Muscle of leg (tissue), 11 donors: ENCODE results near the gene FRMD4A. TPM values are rescaled to one million over a fixed set of nuclear protein-coding genes. Genes with fewer than 3 reads are reported as not detected.
"Not testable (repeated sequence)": the region's sequence is repeated elsewhere in the genome, so short reads cannot be mapped to it uniquely, and the experiment has no call there.

ENCODE experiments used
- DNase-seq: peaks from one replicate; pipeline ENCODE4 v3.0.0; 2013
- H3K27ac ChIP-seq: one replicate; pipeline ENCODE4 v1.5.1; 2013; ENCODE audit warnings: mild to moderate bottlenecking, low read length, control low read depth
- H3K27me3 ChIP-seq: one replicate; pipeline ENCODE4 v1.6.1; 2013; ENCODE audit warnings: low read length; ENCODE audit not compliant: control insufficient read depth, insufficient read depth
- H3K36me3 ChIP-seq: one replicate; pipeline ENCODE4 v1.6.1; 2013; ENCODE audit warnings: low read length; ENCODE audit not compliant: control insufficient read depth, insufficient read depth
- H3K4me1 ChIP-seq: one replicate; pipeline ENCODE4 v1.6.1; 2013; ENCODE audit warnings: low read length; ENCODE audit not compliant: control insufficient read depth, insufficient read depth
- H3K4me3 ChIP-seq: one replicate; pipeline ENCODE4 v1.5.1; 2013; ENCODE audit warnings: low read length, control low read depth
- H3K9me3 ChIP-seq: replicated peaks from 2 replicates; pipeline ENCODE4 v1.6.1; 2013; ENCODE audit warnings: low read depth, low read length; ENCODE audit not compliant: control insufficient read depth
- WGBS: methylation state at CpG from one replicate; pipeline ENCODE4 v1.1.5; 2013; ENCODE audit warnings: missing lambda C conversion rate; ENCODE audit not compliant: insufficient coverage; 5-methylcytosine and 5-hydroxymethylcytosine counted together
- polyA plus RNA-seq, 8 donors: library from polyadenylated mRNA; unstranded; fragments of 120-200 nt; gene quantifications; one replicate each; pipeline versions ENCODE4 v1.2.1 to v1.2.3, GENCODE V29; 2013; ENCODE audit warnings: inconsistent platforms in 1 of 8, low replicate concordance in 1 of 8; ENCODE audit not compliant: insufficient read length in 8 of 8, insufficient read depth in 1 of 8
- total RNA-seq: library from RNA; stranded (reverse); fragments of 120-200 nt; gene quantifications from one replicate; pipeline ENCODE4 v1.2.4, GENCODE V29; 2013

FRMD4A gene
- total and polyA plus RNA-seq, 9 donors = 29.1 to 53.1 (median 42.0) TPM

GRCh38 chr10:13790196-13790595 is 540.5 kb downstream of the FRMD4A start:
- no peaks in the 10 kb centered on the region for H3K27me3 ChIP-seq
- no peak for DNase-seq
- peak overlapping the region; percentile 89 for H3K27ac ChIP-seq
- H3K9me3 ChIP-seq = no peaks in the 10 kb centered on the region
- WGBS = 56% methylated on average over 9 of the region's 9 CpGs
- H3K4me1 ChIP-seq = peaks cover 58% of the 10 kb centered on the region
- H3K4me3 ChIP-seq = no peak overlapping the region
- peaks cover 26% of the 10 kb centered on the region for H3K36me3 ChIP-seq

GRCh38 chr10:13789448-13789829 is 541.3 kb downstream of the FRMD4A start:
- Histone ChIP-seq H3K4me3 (no peak overlapping the region), H3K27me3 (no peaks in the 10 kb centered on the region), H3K4me1 (peaks cover 55% of the 10 kb centered on the region), H3K9me3 (no peaks in the 10 kb centered on the region), H3K27ac (peak overlapping the region; percentile 89), H3K36me3 (peaks cover 18% of the 10 kb centered on the region)
- no CpG with 5 or more reads among the region's 2 CpGs for WGBS
- DNase-seq = no peak

GRCh38 chr10:13788711-13789447 is 541.8 kb downstream of the FRMD4A start:
- H3K9me3 ChIP-seq = no peaks in the 10 kb centered on the region
- H3K36me3 ChIP-seq = peaks cover 18% of the 10 kb centered on the region
- peaks cover 55% of the 10 kb centered on the region for H3K4me1 ChIP-seq
- H3K27ac ChIP-seq = peak overlapping the region; percentile 89
- 13% methylated on average over 3 of the region's 9 CpGs for WGBS
- H3K27me3 ChIP-seq = no peaks in the 10 kb centered on the region
- peak; percentile 86 for DNase-seq
- H3K4me3 ChIP-seq = no peak overlapping the region

- Histone ChIP-seq H3K27me3 (no peaks in the 10 kb centered on the region), H3K4me3 (no peak overlapping the region), H3K9me3 (no peaks in the 10 kb centered on the region), H3K27ac (peak overlapping the region; percentile 89), H3K4me1 (peaks cover 55% of the 10 kb centered on the region), H3K36me3 (peaks cover 13% of the 10 kb centered on the region)
- WGBS = 78% methylated on average over 4 of the region's 5 CpGs
- DNase-seq = no peak
These were observed 542.5 kb downstream of the FRMD4A start for GRCh38 chr10:13788320-13788600.

- peaks cover 47% of the 10 kb centered on the region for H3K4me1 ChIP-seq
- peak; percentile 69 for DNase-seq
- no peak overlapping the region for H3K4me3 ChIP-seq
These were observed 543.7 kb downstream of the FRMD4A start for GRCh38 chr10:13787015-13787421.

GRCh38 chr10:13784067-13784466 is 546.7 kb downstream of the FRMD4A start:
- peaks cover 18% of the 10 kb centered on the region for H3K4me1 ChIP-seq
- H3K9me3 ChIP-seq = no peaks in the 10 kb centered on the region
- no CpG with 5 or more reads among the region's 2 CpGs for WGBS
- H3K36me3 ChIP-seq = no peaks in the 10 kb centered on the region
- no peak overlapping the region for H3K4me3 ChIP-seq
- no peak overlapping the region for H3K27ac ChIP-seq
- no peaks in the 10 kb centered on the region for H3K27me3 ChIP-seq
- DNase-seq = no peak

More at GRCh38 chr10:13787015-13787421, 543.7 kb downstream of the FRMD4A start:
- WGBS = 60% methylated on average over 1 of the region's 11 CpGs
- no peaks in the 10 kb centered on the region for H3K27me3 ChIP-seq
- peak overlapping the region; percentile 89 for H3K27ac ChIP-seq
- H3K9me3 ChIP-seq = no peaks in the 10 kb centered on the region
- H3K36me3 ChIP-seq = peaks cover 11% of the 10 kb centered on the region

GRCh38 chr10:13779748-13780147 is 551.0 kb downstream of the FRMD4A start:
- Histone ChIP-seq H3K4me3 (no peak overlapping the region), H3K27ac (no peak overlapping the region), H3K4me1 (peaks cover 2% of the 10 kb centered on the region), H3K36me3 (no peaks in the 10 kb centered on the region), H3K9me3 (no peaks in the 10 kb centered on the region), H3K27me3 (no peaks in the 10 kb centered on the region)
- no peak for DNase-seq
- no CpG with 5 or more reads among the region's 6 CpGs for whole genome bisulfite sequencing

- H3K9me3 ChIP-seq, H3K27ac ChIP-seq, H3K36me3 ChIP-seq, H3K27me3 ChIP-seq, H3K4me3 ChIP-seq, DNase-seq: not testable (repeated sequence)
- peaks cover 11% of the 10 kb centered on the region for H3K4me1 ChIP-seq
- WGBS = no CpG with 5 or more reads among the region's 4 CpGs
These were observed 552.1 kb downstream of the FRMD4A start for GRCh38 chr10:13778693-13778960.

GRCh38 chr10:13776861-13777311 is 553.8 kb downstream of the FRMD4A start:
- peaks cover 12% of the 10 kb centered on the region for H3K4me1 ChIP-seq
- no peak overlapping the region for H3K27ac ChIP-seq
- H3K9me3 ChIP-seq = no peaks in the 10 kb centered on the region
- H3K27me3 ChIP-seq = no peaks in the 10 kb centered on the region
- no peak overlapping the region for H3K4me3 ChIP-seq
- DNase-seq = no peak
- 50% methylated on average over 1 of the region's 7 CpGs for WGBS
- H3K36me3 ChIP-seq = no peaks in the 10 kb centered on the region

- no peak for DNase-seq
- no peaks in the 10 kb centered on the region for H3K27me3 ChIP-seq
- H3K27ac ChIP-seq = no peak overlapping the region
- no CpG with 5 or more reads among the region's 14 CpGs for WGBS
- no peak overlapping the region for H3K4me3 ChIP-seq
- H3K36me3 ChIP-seq = no peaks in the 10 kb centered on the region
- no peaks in the 10 kb centered on the region for H3K9me3 ChIP-seq
- peaks cover 12% of the 10 kb centered on the region for H3K4me1 ChIP-seq
These were observed 554.6 kb downstream of the FRMD4A start for GRCh38 chr10:13775786-13776775.
